ENCODE measurements around the gene SBNO2. TPM values are rescaled to one million over a fixed set of nuclear protein-coding genes. Genes with fewer than 3 reads are reported as not detected.

Gene SBNO2
- total and polyA plus RNA-seq, 2 of the 4 experiments (the other 2 are of a cell fraction) = 13.4 to 40.5 TPM

DNA sequence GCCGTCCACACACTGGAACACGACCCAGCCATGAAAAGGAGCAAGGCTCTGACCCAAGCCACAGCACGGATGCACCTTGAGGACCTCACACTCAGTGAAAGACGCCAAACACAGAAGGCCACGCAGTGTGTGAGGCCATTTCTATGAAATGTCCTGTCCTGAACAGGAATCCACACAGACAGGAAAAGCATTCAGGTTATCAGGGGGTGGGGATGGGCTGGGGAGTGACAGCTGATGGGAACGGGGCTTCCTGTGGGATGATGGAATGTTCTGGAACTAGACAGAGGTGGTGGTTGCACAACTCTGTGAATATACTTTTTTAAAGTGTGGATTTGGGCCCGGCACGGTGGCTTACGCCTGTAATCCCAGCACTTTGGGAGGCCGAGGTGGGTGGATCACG, 39.6 kb downstream of the SBNO2 start:
- no peak overlapping the region for H2BK15ac ChIP-seq (ENCODE audit: low read depth, low read length)
- H3K4me3 ChIP-seq (ENCODE audit: insufficient read depth, low read depth, low read length) = no peak overlapping the region
- H3K56ac ChIP-seq (ENCODE audit: extremely low read depth, insufficient read depth, low read length) = no peak overlapping the region
- H2AK5ac ChIP-seq (ENCODE audit: low read depth, low read length) = peak overlapping the region; percentile 91
- no peak overlapping the region for H3K4me2 ChIP-seq (ENCODE audit: low read depth, low read length)
- peak overlapping the region; percentile 66 for H2BK5ac ChIP-seq (ENCODE audit: low read depth, low read length, poor library complexity, severe bottlenecking)
- intact Hi-C loops (cut with micrococcal nuclease) (loop anchor here (5.0 kb wide), 1 partner anchor 38 kb away; the partner anchor contains the start of gene SBNO2), in situ Hi-C loops (cut with MboI; ENCODE audit: low sequenced_read_pairs) (no loop called here), dilution Hi-C loops (cut with HindIII; ENCODE audit: low sequenced_read_pairs, unreplicated experiment) (no loop called here)
- H3K14ac ChIP-seq (replicated peaks; ENCODE audit: low read depth, low read length) = peak overlapping the region; percentile 56; the same call in 1 of the 2 replicates
- POLR2A ChIA-PET (ENCODE audit: unreplicated experiment) = no interaction called here
- H3K27me3 ChIP-seq (ENCODE audit: control insufficient read depth, insufficient read depth, low read length) = no peaks in the 10 kb centered on the region
- H2BK120ac ChIP-seq (ENCODE audit: low read depth, low read length) = peak overlapping the region; percentile 45; the same call in 1 of the 2 replicates
- TF ChIP-seq RAD21 (IDR thresholded peaks at IDR 0.05; ENCODE audit: low read length) (no peak), CEBPB (IDR thresholded peaks at IDR 0.05; ENCODE audit: low read depth, low read length) (peak; percentile 46; the same call in 1 of the 2 replicates)
- TF ChIP-seq, protein P1, sequence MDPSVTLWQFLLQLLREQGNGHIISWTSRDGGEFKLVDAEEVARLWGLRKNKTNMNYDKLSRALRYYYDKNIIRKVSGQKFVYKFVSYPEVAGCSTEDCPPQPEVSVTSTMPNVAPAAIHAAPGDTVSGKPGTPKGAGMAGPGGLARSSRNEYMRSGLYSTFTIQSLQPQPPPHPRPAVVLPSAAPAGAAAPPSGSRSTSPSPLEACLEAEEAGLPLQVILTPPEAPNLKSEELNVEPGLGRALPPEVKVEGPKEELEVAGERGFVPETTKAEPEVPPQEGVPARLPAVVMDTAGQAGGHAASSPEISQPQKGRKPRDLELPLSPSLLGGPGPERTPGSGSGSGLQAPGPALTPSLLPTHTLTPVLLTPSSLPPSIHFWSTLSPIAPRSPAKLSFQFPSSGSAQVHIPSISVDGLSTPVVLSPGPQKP (IDR thresholded peaks at IDR 0.05; ENCODE audit: borderline replicate concordance, low read depth, low read length) = no peak
- H3K36me3 ChIP-seq (ENCODE audit: control insufficient read depth, insufficient read depth, low read length) = peaks cover 34% of the 10 kb centered on the region; the same call in 1 of the 2 replicates
- H2AFZ ChIP-seq (replicated peaks; ENCODE audit: low read length, poor library complexity) = peak overlapping the region; percentile 21
- H4K8ac ChIP-seq (ENCODE audit: low read depth in 2 of 2, low read length in 2 of 2) = peak overlapping the region in 1 of 2 experiments; percentile 25; a peak in 1 of 4 replicates
- peak overlapping the region; percentile 67 for H3K4ac ChIP-seq (ENCODE audit: low read depth, low read length)
- H3K27ac ChIP-seq (ENCODE audit: insufficient read depth, low read length) = peak overlapping the region; percentile 67
- CTCF ChIA-PET = interaction anchor here (0.9 kb wide), 1 partner anchor 60 kb away, joined by 3 read pairs; no protein-coding TSS in a partner anchor
- H3K9me1 ChIP-seq (ENCODE audit: insufficient read depth, low read length) = peaks cover 4% of the 10 kb centered on the region; the same call in 1 of the 2 replicates
- ATAC-seq (ENCODE audit: low read depth) (no peak), DNase-seq (no peak)
- H2BK20ac ChIP-seq (ENCODE audit: low read depth, low read length) = 0 out of 2 replicates have a peak overlapping the region, but pooled peaks have one; percentile 6
- 96% methylated on average over 3 of the region's 11 CpGs; no CpG with 5 or more reads in 1 of the 2 experiments for WGBS, 2 experiments (ENCODE audit: extremely low coverage in 2 of 2, insufficient read length in 1 of 2)
- H3K9me3 ChIP-seq (ENCODE audit: control insufficient read depth, insufficient read depth, low read length) = no peaks in the 10 kb centered on the region
- no peak overlapping the region for H3K9ac ChIP-seq (ENCODE audit: low read depth, low read length)
- peak overlapping the region; percentile 32 for H4K91ac ChIP-seq (ENCODE audit: insufficient read depth, low read depth, low read length)
- no peak overlapping the region for H3K18ac ChIP-seq (ENCODE audit: low read depth, low read length)
- H3K79me1 ChIP-seq (ENCODE audit: low read depth in 1 of 2, low read length in 2 of 2) = peaks cover 15 to 70% of the 10 kb centered on the region in 2 experiments; a peak in 3 of 4 replicates
- peaks cover 21% of the 10 kb centered on the region for H3K4me1 ChIP-seq (ENCODE audit: control insufficient read depth, insufficient read depth, low read length)
- peak overlapping the region; percentile 86 for H3K23ac ChIP-seq (ENCODE audit: low read depth, low read length)
- H4K5ac ChIP-seq (ENCODE audit: low read depth, low read length) = no peak overlapping the region
- BruUV-seq (replicated peaks) = no TSS peak
- H2AK9ac ChIP-seq (replicated peaks; ENCODE audit: low read depth, low read length, poor library complexity) = no peak overlapping the region
- peaks cover 26% of the 10 kb centered on the region for H4K20me1 ChIP-seq (ENCODE audit: insufficient read depth, low read length)

All from IMR-90 (cell line).